MM.1S (cell line): ENCODE measurements around the gene C16orf92.

Experiments
- DNase-seq: peaks from one replicate; pipeline ENCODE4 v3.0.0-alpha.2; 2015
- H2AFZ ChIP-seq: fragments of 300-600 bp; sonication (generic); 2 replicates; pipeline ENCODE4 v1.6.0; 2016; ENCODE audit warnings: antibody characterized with exemption, low read length
- H3F3A ChIP-seq: fragments of 300-600 bp; sonication (generic); 2 replicates; pipeline ENCODE4 v1.6.1; 2016; ENCODE audit warnings: mild to moderate bottlenecking, antibody characterized with exemption, low read length, moderate library complexity, mixed read lengths; ENCODE audit not compliant: insufficient read depth
- H3K27ac ChIP-seq: fragments of 300-600 bp; sonication (generic); 2 replicates; pipeline ENCODE4 v1.5.1; 2016; ENCODE audit warnings: mild to moderate bottlenecking, low read length
- H3K27me3 ChIP-seq: fragments of 300-600 bp; sonication (generic); replicated peaks from 2 replicates; pipeline ENCODE4 v1.6.0; 2016; ENCODE audit warnings: low read length; ENCODE audit not compliant: insufficient read depth
- H3K36me3 ChIP-seq: fragments of 300-600 bp; sonication (generic); replicated peaks from 2 replicates; pipeline ENCODE4 v1.6.1; 2016; ENCODE audit warnings: mild to moderate bottlenecking, low read length, mixed read lengths; ENCODE audit not compliant: insufficient read depth
- H3K4me1 ChIP-seq: fragments of 300-600 bp; sonication (generic); 2 replicates; pipeline ENCODE4 v1.6.1; 2016; ENCODE audit warnings: low read length, mixed read lengths
- H3K4me2 ChIP-seq: fragments of 300-600 bp; sonication (generic); 2 replicates; pipeline ENCODE4 v1.6.0; 2016; ENCODE audit warnings: low read depth, low read length
- H3K4me3 ChIP-seq: fragments of 300-600 bp; sonication (generic); 2 replicates; pipeline ENCODE4 v1.5.1; 2016; ENCODE audit warnings: low read length, mixed read lengths
- H3K79me2 ChIP-seq: fragments of 300-600 bp; sonication (generic); 2 replicates; pipeline ENCODE4 v1.6.1; 2016; ENCODE audit warnings: mixed run types, low read length, mixed read lengths
- H3K9ac ChIP-seq: fragments of 300-600 bp; sonication (generic); 2 replicates; pipeline ENCODE4 v1.6.1; 2016; ENCODE audit warnings: low read length, mixed read lengths
- H3K9me2 ChIP-seq: fragments of 300-600 bp; sonication (generic); replicated peaks from 2 replicates; pipeline ENCODE4 v1.6.1; 2016; ENCODE audit warnings: mild to moderate bottlenecking, low read length, mixed read lengths; ENCODE audit not compliant: insufficient read depth
- H3K9me3 ChIP-seq: fragments of 300-600 bp; sonication (generic); replicated peaks from 2 replicates; pipeline ENCODE4 v1.6.1; 2016; ENCODE audit warnings: mild to moderate bottlenecking, low read length, mixed read lengths; ENCODE audit not compliant: insufficient read depth
- H4K20me1 ChIP-seq: fragments of 300-600 bp; sonication (generic); 2 replicates; pipeline ENCODE4 v1.6.1; 2016; ENCODE audit warnings: mild to moderate bottlenecking, low read length, moderate library complexity, mixed read lengths; ENCODE audit not compliant: insufficient read depth
- EZH2 ChIP-seq: fragments of 300-600 bp; sonication (generic); optimal IDR thresholded peaks from 2 replicates; pipeline ENCODE3; 2017; ENCODE audit warnings: low read depth, mild to moderate bottlenecking, antibody characterized with exemption, low read length, mixed read lengths
- EZH2phosphoT487 ChIP-seq: fragments of 300-600 bp; sonication (generic); IDR thresholded peaks from 2 replicates; pipeline ENCODE4 v1.6.1; 2018; ENCODE audit warnings: antibody characterized with exemption, low read length
- TF ChIP-seq, protein P1 (sequence below): fragments of 300-600 bp; sonication (generic); IDR thresholded peaks from 2 replicates; pipeline ENCODE4 v1.5.1; 2016; ENCODE audit warnings: antibody characterized with exemption, low read length, mixed read lengths

The C16orf92 gene

GRCh38 chr16:29983420-29984136, 39.4 kb upstream of the C16orf92 start:
- Histone ChIP-seq H3K9me2 (no peaks in the 10 kb centered on the region), H3K27me3 (no peaks in the 10 kb centered on the region)
- TF ChIP-seq EZH2phosphoT487 = no peak
- no peak for TF ChIP-seq EZH2
- TF ChIP-seq, protein P1, sequence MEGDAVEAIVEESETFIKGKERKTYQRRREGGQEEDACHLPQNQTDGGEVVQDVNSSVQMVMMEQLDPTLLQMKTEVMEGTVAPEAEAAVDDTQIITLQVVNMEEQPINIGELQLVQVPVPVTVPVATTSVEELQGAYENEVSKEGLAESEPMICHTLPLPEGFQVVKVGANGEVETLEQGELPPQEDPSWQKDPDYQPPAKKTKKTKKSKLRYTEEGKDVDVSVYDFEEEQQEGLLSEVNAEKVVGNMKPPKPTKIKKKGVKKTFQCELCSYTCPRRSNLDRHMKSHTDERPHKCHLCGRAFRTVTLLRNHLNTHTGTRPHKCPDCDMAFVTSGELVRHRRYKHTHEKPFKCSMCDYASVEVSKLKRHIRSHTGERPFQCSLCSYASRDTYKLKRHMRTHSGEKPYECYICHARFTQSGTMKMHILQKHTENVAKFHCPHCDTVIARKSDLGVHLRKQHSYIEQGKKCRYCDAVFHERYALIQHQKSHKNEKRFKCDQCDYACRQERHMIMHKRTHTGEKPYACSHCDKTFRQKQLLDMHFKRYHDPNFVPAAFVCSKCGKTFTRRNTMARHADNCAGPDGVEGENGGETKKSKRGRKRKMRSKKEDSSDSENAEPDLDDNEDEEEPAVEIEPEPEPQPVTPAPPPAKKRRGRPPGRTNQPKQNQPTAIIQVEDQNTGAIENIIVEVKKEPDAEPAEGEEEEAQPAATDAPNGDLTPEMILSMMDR = no peak

GRCh38 chr16:29984137-29984763, 38.7 kb upstream of the C16orf92 start:
- H3K4me2 ChIP-seq = no peak overlapping the region
- TF ChIP-seq, protein P1 = no peak
- TF ChIP-seq EZH2phosphoT487 (no peak), EZH2 (no peak)
- peaks cover 10% of the 10 kb centered on the region; the same call in 1 of the 2 replicates for H3K36me3 ChIP-seq
- H2AFZ ChIP-seq = no peak overlapping the region
- DNase-seq = no peak
- no peaks in the 10 kb centered on the region for H3K9me3 ChIP-seq
- H3K4me1 ChIP-seq = no peaks in the 10 kb centered on the region
- H3K4me3 ChIP-seq = no peak overlapping the region
- no peaks in the 10 kb centered on the region for H3K9me2 ChIP-seq
- H3F3A ChIP-seq = peaks cover 3% of the 10 kb centered on the region; the same call in 1 of the 2 replicates
- no peaks in the 10 kb centered on the region for H4K20me1 ChIP-seq
- no peak overlapping the region for H3K9ac ChIP-seq
- H3K27me3 ChIP-seq = no peaks in the 10 kb centered on the region
- H3K79me2 ChIP-seq = no peaks in the 10 kb centered on the region
- H3K27ac ChIP-seq = no peak overlapping the region

More at GRCh38 chr16:29983420-29984136, 39.4 kb upstream of the C16orf92 start:
- Histone ChIP-seq H3F3A (no peaks in the 10 kb centered on the region), H2AFZ (no peak overlapping the region), H4K20me1 (no peaks in the 10 kb centered on the region), H3K4me1 (no peaks in the 10 kb centered on the region), H3K9me3 (no peaks in the 10 kb centered on the region), H3K9ac (no peak overlapping the region), H3K4me2 (no peak overlapping the region), H3K36me3 (peaks cover 10% of the 10 kb centered on the region; the same call in 1 of the 2 replicates), H3K79me2 (no peaks in the 10 kb centered on the region), H3K4me3 (no peak overlapping the region), H3K27ac (no peak overlapping the region)
- DNase-seq = no peak

GRCh38 chr16:29984764-29985147, 38.2 kb upstream of the C16orf92 start:
- Histone ChIP-seq H3K9me2 (no peaks in the 10 kb centered on the region), H3K79me2 (no peaks in the 10 kb centered on the region), H3K36me3 (peaks cover 10% of the 10 kb centered on the region; the same call in 1 of the 2 replicates), H3K27me3 (no peaks in the 10 kb centered on the region), H3F3A (peaks cover 8% of the 10 kb centered on the region; the same call in 1 of the 2 replicates), H4K20me1 (no peaks in the 10 kb centered on the region), H3K4me2 (no peak overlapping the region), H3K9ac (no peak overlapping the region), H3K9me3 (no peaks in the 10 kb centered on the region), H3K27ac (no peak overlapping the region), H3K4me1 (no peaks in the 10 kb centered on the region), H3K4me3 (no peak overlapping the region), H2AFZ (no peak overlapping the region)
- TF ChIP-seq EZH2 = no peak
- TF ChIP-seq EZH2phosphoT487 = no peak
- TF ChIP-seq, protein P1 = no peak
- DNase-seq = no peak
